ENCODE data around the gene LGALS3BP.
"Not testable (repeated sequence)": the region's sequence is repeated elsewhere in the genome, so short reads cannot be mapped to it uniquely, and the experiment has no call there.

The LGALS3BP gene

DNA sequence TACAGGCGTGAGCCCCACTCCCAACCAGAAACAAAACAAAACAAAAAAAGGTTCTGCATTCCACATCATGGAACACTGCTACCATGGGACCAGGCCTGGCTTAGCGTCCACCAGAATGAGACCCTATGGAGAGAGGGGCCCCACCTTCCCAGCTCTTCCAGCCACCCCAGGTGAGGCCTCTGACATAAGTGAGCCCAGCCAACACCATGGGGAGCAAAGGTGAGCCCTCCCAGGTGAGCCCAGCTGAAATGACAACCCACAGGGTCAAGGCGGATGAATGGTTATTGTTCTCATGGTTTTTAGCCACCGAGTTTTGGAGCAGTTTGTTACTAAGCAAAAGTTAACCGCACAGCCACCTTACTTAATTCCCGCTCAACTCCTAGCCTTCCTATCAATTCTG is 16.3 kb downstream of the LGALS3BP start:
- DNase-seq (ENCODE audit: low read depth): no peak

GRCh38 chr17:78962984-78963348 is 16.8 kb downstream of the LGALS3BP start:
- not testable (repeated sequence) for DNase-seq (ENCODE audit: low read depth)

DNA sequence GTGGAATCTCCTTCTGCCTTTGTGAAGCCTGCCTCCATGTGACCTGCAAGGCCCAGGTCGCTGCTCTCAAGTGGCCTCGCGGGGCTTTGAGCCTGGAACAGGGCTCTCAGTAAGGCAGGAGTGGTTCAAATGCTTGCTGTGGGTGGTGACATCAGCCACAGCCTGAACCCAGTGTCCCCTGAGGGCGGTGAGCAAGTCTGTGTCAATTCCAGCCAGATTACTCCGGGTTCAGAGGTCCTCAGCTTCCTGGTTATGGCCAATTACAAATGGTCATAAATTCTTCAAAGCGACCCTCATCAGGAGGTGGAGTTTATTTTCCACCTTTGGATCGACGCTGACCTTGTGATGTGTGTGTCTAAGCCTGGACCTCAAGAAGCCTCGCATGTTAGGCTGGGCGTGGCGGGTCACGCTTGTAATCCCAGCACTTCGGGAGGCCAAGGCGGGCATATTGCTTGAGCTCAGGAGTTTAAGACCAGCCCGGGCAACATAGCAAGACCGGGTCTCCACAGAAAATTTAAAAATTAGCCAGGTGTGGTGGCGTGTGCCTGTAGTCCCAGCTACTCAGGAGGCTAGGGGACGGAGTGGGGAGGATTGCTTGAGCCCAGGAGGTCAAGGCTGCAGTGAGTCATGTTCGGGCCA is 17.3 kb downstream of the LGALS3BP start:
- DNase-seq (ENCODE audit: low read depth): no peak

DNA sequence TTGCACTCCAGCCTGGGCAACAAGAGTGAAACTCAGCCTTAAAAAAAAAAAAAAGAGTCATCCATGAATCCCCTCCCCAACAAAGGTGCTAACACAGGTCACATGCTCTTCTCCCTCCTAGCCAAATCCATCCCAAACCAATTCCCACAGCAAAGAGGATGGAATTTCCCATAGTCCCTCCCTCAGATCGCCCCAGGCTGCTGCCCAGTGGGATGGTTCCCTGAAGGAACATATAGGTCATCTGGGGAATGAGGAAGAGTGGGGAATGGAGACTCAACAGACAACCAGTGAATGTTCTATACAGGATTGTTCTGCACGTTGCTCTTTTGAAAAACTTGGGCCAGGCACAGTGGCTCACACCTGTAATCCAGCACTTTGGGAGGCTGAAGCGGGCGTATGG is 18.2 kb downstream of the LGALS3BP start:
- DNase-seq (ENCODE audit: low read depth): no peak

GRCh38 chr17:78960928-78961327 is 18.8 kb downstream of the LGALS3BP start:
- peak; percentile 51 for DNase-seq (ENCODE audit: low read depth)

GRCh38 chr17:78959803-78960202 is 19.9 kb downstream of the LGALS3BP start:
- no peak for DNase-seq (ENCODE audit: low read depth)

- DNase-seq (ENCODE audit: low read depth): peak; percentile 79
Measured at GRCh38 chr17:78958641-78959127, 21.0 kb downstream of the LGALS3BP start.

- DNase-seq (ENCODE audit: low read depth): no peak
Measured at GRCh38 chr17:78957128-78957527, 22.6 kb downstream of the LGALS3BP start.

DNA sequence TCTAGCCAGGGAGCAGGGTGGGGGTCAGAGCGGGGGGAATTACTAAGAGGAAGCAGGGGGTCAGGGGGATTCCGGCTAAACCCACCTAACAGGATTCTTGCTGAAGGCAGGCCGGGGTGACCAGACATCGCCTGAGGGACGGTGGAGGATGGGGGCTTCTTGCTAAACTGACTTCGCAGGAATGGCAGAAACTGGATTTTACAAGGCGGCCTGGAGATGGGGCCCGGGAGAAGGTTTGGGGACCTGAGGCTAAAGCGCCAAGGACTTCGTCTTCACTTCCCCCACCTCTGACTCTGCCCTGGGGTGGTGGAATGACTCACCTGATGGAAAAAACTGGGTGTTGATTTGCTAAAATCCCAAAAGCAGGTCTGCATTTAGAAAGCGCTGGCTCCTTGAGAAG is 23.5 kb downstream of the LGALS3BP start:
- no peak for DNase-seq (ENCODE audit: low read depth)

GRCh38 chr17:78954684-78955083 is 25.0 kb downstream of the LGALS3BP start:
- DNase-seq (ENCODE audit: low read depth): no peak

DNA sequence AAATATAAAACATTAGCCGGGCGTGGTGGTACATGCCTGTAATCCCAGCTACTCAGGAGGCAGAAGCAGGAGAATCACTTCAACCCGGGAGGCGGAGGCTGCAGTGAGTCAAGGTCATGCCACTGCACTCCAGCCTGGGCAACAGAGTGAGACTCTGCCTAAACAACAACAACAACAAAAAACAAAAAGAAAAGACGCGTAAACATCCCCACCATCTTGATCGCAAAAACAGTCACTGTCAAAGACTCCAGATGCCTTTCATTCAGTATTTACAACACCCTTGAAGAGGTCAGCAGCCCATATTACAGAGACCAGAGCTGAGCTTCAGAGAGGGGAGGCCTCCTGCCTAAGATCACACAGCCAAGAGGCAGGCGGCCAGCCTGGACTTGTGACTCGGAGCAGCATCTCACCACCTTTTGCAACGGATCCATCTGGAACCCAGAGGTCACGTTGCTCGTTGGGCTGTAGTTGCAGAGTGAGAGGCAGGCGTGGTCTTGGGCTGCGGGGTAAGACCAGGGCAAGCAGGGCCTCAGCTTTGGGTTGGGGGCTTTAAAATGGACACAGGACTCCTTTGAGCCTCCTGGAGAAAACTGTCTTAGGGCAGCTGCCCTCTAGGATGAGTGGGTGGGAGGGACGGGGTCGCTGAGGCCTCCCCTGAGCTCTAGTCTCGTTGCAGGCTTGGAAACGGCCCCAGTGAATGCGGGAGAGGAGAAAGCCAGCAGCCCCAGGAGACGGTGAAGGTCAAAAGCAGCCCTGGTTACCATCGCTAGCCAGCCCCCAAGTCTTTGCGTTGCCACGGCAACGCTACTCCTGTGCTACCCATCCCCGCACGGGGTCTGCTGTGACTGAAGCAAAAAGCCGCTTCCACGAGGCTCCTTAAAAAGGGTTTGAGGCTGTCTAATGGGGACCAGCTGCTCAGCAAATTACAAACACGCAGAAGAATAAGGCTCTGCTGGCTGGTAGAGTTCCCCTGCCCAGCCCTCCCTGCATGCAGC is 26.1 kb downstream of the LGALS3BP start:
- DNase-seq (ENCODE audit: low read depth): no peak

- no peak for DNase-seq (ENCODE audit: low read depth)
Measured at GRCh38 chr17:78952706-78953105, 27.0 kb downstream of the LGALS3BP start.

DNA sequence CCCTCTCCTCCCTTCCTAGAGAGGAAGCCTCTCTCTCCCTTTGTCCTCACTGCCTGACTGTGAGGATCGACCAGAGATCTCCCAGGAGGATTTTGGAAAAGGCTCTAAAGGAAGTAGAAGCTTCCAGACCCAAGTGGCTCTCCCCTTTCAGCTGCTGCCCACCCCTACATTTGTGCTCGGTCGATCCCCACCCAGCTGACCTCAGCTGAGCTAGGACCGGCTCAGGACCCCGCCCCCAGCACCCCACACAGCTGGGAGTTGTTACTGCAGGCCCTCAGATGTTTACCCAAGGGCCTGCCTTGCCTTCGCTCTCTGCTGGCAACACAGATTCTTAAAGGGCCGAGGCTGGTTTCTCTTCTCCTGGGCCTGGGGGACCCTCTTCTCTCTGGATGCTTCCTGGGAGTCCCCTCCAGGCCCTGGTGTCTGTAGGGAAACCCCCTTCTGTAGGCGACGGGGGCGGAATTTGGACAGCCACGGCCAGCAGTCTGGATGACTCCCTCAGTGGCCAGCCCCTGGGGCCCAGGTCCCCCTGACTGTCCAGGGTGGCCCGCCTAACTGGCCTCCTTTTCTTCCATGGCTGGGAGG is 27.7 kb downstream of the LGALS3BP start:
- no peak for DNase-seq (ENCODE audit: low read depth)

DNA sequence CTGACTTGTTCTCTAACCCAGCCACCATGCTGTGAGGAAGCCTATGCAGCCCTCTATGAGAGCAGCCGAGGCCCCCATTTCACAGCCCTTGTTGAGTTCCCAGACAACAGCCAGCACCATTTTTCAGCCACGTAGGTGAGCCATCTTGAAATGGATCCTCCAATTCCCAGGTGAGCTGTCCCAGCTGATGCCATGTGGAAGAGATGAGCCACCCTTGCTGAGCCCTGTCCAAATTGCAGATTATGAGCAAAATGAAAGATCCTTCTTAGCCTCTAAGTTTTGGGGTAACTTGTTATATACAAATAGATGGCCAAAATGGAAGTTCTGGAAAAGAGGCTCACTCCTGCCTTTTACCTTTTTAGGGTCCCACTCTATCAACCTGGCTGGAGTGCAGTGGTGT is 28.9 kb downstream of the LGALS3BP start:
- no peak for DNase-seq (ENCODE audit: low read depth)

DNA sequence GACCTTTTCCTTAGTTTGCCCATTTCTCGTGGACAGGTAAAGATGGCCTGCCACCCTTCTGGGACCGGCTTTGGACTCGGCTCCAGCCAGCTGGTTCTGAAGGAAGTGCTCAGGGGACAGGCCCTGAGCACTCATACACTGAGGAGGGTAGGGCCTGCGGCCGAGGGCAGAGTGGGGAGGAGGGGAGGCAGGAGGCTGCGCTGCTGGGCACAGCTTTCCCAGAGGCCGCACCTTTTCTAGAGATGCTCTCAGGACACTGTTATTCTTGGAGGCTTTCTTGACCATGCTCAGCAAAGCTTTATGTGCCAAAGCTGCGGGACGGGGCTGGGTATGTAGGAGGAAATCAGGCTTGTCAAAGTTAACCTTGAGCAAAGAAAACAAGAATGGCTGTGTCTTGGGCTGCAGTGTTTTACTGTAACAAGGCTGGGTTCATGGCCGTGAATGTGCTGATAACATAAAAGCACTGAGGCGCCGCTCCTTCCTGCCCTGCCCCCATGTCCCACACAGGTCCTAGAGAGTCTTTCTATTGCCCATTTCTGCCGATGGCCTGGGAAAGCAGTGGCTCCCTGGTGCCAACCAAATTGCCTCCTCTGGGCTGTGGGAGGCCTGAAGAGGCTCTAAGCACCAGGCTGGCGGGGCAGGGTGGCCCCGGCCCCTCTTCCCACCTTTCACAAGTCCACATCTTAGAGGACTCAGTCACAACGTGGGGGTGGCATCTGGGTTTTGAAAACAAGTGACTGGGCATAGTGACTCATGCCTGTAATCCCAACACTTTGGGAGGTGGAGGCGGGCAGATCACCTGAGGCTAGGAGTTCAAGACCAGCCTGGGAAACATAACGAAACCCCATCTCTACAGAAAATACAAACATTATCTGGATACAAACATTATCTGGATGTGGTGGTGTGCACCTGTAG is 32.2 kb downstream of the LGALS3BP start:
- DNase-seq (ENCODE audit: low read depth): peak; percentile 22

DNA sequence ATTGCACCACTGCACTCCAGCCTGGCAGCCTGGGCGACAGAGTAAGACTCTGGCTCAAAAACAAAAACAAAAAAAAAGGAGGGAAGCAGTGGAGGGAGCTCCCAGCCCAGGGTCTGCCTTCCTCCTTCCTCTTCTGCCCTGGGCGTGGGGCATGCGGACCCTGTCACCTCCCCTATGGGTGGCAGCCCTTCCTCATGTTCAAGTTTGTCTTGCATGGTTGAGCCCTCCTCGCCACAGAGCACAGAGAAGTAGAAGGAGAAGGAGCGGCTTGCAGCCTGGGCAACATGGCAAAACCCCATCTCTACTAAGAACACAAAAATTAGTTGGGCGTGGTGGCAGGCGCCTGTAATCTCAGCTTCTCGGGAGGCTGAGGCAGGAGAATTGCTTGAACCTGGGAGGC is 33.1 kb downstream of the LGALS3BP start:
- DNase-seq (ENCODE audit: low read depth): no peak

GRCh38 chr17:78946131-78946530 is 33.6 kb downstream of the LGALS3BP start:
- DNase-seq (ENCODE audit: low read depth): no peak

GRCh38 chr17:78945455-78945854 is 34.3 kb downstream of the LGALS3BP start:
- DNase-seq (ENCODE audit: low read depth): not testable (repeated sequence)

GRCh38 chr17:78944956-78945355 is 34.8 kb downstream of the LGALS3BP start:
- no peak for DNase-seq (ENCODE audit: low read depth)

DNA sequence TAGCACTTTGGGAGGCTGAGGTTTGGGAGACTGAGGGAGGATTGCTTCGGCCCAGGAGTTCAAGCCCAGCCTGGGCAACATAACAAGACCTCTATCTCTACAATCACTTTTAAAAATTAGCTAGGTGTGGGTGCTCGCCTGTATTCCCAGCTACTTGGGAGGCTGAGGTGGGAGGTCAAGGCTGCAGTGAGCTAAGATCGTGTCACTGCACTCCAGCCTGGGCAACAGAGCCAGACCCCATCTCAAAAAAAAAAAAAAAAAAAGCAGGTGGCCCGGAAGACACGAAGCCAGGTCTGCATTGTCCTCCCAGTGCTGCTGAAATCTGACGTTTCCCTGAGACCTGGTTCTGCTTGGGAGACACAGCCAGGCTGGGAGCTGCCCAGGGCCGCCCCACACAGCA is 35.7 kb downstream of the LGALS3BP start:
- DNase-seq (ENCODE audit: low read depth): no peak

DNA sequence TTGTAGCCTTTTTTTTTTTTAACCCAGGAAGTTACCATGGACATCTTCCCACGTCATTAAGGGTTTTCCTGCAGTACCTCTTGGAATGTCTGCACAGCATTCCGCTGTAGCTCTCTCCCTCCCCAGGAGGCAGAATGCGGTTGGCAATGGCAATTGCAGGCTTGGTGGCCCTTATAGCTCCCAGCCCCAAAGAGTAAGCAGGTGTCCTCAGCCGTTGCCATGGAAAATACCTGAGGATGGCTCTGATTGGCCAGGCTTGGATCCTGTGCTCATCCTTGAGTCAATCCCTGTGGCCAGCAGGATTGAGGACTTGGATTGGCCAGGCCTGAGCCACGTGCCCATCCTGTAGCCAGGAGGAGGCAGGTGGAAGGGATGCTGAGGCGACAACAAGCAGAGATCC is 39.0 kb downstream of the LGALS3BP start:
- DNase-seq (ENCODE audit: low read depth): peak; percentile 64

- peak; percentile 43 for DNase-seq (ENCODE audit: low read depth)
Measured at GRCh38 chr17:78940258-78940657, 39.5 kb downstream of the LGALS3BP start.

All from amniotic epithelial cell (primary cell).